ENCODE results near the gene FADS2.

The FADS2 gene

DNA sequence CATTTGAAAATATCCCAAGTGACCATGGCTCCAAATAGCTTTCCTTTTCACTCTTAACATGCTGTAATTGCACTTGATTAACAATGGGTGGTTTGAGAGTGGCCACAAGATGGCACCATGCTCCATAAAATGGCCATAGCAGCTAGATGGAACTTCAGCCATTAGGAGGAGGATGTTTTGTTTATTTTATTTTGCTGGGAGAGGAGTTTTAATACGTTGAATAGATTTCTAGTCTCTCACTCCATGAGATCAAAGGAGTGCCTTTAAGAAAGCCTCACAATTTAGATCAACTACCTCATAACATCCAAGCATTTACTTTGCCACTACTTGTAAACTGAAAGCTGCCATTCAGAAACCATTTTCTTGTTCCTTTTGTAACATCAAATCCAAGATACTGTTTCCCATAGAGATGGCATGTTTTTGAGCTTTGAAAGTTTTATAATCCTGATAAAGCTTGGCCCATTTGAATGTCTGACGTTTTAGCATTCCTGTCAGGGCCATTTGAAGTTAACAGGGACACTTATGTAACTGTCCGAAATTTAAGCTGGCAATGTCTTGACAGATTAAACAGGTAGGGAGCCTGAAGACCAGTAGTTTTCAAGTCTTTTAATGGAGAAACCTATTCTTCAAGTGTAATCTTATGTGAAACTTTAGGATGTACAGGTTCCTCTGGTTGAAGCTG is 30.7 kb upstream of the FADS2 start:
- DNase-seq, result peak; percentile 77

DNA sequence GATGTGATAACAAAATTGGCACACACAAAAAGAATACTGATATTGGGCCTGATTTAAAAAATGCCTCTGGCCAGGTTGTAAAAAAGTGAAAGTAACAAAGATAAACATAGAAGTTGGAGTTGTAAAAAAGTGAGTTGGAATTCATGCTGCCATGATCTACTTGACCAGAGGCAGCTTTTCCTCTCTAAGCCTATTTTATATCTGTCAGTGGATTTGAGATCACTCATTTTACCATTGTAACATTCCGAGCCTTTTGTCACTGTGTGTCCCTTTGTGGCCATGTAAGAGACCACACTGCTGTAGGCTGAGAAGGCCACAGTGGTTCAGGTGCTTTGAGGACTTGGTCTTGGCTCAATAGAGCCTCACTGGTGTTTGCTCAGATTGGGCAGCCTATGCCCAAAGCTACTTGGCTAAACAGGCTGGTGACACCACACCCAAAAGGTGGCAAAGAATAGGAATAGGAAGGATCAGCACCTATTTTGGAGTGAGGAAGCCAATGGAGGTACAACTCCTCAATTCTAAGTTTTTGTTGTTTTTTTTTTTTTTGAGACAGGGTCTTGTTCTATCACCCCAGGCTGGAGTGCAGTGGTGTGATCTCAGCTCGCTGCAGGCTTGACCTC is 28.3 kb upstream of the FADS2 start:
- DNase-seq, result peak; percentile 14

- DNase-seq, result no peak
Measured at GRCh38 chr11:61800331-61801281, 27.5 kb upstream of the FADS2 start.

GRCh38 chr11:61802605-61803004 is 25.5 kb upstream of the FADS2 start:
- DNase-seq, result no peak

DNA sequence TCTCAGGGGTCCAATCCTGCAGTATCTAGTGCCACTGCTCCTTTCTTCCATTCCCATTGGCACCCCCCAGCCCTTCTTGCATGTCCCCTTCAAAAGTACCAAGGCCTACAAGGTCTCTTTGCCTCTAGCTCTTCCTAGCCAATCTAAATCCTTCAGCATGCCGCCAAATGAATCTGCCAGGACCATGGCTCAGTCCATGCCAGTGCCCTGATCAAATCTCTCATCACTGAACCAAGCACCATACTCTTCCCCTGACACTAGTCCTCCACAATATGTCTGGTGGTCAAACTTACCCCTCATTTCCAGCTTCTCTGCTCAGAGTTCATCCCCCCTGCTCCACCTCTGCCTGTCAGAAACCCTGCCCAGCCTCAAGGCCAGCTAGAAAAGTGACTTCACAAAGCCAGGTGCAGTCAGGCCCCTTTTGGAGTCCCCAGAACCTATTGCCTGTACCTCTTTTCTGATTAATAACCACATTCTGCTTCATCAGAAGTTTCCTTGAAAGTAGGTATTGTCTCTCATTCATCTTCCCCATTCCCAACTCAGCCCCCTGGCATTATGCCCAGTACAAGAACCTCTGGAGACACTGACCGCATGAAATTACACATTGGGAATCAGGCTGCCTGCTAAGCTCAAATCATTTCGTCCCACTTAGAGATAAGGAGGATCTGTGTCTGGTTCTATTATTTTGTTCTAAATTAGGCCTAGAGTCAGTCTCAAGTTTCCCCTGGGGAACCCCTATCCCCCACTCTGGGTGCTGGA is 24.0 kb upstream of the FADS2 start:
- no peak for DNase-seq

GRCh38 chr11:61805146-61805545 is 23.0 kb upstream of the FADS2 start:
- no peak for DNase-seq

DNA sequence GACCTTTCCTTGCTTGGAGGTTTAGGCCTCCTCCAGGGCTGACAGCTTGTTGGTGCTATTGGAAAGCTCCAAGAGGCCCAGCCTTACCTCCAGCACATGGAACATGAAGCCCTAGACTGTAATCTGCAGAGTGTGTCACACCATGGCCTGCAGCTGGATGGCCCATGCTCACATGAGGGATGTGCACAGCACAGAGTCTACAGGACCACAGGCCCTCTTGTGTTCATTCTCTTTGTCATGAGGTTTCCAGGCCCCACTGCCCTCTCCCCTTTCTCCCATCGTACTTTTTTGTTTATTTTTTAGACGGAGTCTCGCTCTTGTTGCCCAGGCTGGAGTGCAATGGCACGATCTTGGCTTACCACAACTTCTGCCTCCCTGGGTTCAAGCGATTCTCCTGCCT is 21.3 kb upstream of the FADS2 start:
- DNase-seq, result no peak

GRCh38 chr11:61810671-61811175 is 17.4 kb upstream of the FADS2 start:
- no peak for DNase-seq

DNA sequence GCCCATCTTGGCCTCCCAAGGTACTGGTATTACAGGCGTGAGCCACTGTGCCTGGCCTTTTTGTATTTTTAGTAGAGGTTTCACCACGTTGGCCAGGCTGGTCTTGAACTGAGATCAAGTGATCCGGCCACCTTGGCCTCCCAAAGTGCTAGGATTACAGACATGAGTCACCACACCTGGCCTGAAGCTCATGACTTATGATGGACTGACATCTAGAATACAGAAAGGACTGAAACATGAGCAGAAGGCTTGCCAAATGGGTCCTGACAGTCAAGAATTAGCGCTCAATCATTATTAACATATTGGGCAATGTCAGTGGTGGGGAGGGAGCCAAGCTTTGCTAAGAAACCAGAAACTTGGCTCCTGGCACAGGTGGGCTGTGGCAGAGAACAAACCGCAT is 16.3 kb upstream of the FADS2 start:
- no peak for DNase-seq

- no peak for DNase-seq
Measured at GRCh38 chr11:61812736-61813411, 15.2 kb upstream of the FADS2 start.

DNA sequence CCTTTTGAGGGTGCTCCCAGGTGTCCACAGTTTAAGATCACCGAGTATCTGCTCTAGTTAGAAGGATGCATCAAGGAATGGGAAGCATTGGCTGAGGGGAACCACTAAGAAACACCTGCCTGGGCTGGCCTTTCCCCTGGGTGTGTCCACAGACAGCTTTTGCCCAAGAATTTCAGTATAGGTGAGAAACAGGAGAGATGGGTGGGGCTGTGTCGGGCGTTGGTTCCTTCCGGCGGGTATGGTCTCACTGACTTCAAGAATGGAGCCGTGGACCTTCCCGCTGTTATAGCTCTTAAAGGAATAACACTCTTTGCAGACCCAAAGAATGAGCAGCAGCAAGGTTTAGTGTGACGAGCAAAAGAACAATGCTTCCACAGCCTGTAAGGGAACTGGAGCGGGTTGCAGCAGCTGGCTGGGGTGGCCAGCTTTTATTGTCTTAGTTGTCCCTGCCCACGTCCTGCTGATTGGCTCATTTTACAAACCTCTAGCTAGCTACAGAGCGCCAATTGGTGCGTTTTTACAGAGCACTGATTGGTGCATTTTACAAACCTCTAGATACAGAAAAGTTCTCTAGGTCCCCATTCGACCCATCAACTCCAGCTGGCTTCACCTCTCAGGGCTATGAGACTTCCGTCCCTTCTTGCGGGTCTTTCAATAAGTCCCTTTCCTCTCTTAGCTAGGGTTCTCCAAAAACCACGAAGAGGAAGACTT is 13.7 kb upstream of the FADS2 start:
- DNase-seq, result peak; percentile 47

DNA sequence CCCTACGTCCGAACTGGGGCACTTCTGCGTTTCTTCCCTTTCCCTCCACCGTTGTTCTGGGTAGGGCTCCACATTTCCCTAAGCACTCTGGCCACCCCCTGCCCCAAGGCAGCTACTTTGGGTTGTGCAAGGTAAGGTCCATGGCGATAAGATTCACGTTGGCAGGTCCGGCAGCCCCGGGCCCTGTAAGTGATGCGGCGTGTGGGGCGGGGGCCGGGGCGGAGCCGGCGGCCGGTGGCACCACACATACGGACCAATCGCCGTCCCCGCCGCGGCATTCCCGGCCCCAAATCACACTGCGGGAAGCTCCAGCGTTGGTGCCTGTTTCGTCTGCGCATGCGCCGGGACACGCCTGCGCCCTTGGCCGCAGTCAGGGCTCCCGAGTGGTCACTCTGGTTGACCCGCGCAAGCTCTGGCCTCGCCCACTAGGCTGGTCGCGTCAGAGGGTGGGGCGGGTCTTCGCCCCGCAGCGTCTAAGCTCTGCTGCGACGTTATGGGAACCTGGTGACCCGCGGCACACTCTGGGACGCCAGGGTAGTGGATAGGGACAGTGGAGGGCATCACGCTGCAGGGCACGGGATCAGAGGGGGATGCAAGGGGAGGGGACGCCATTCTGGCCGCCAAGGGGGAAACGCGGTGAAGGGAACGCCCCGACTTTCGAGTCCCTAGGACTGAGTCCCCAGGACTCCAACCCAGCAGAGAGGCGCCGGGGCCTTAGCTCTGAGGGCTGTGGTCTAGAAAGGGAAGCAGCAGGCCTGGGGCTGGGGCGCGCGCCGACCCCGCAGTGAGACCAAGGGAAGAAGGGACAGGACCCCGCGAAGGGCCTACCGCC is 12.9 kb upstream of the FADS2 start:
- peak; percentile 91 for DNase-seq

- peak; percentile 69 for DNase-seq
Measured at GRCh38 chr11:61815790-61816735, 12.0 kb upstream of the FADS2 start.

GRCh38 chr11:61816736-61817455 is 11.2 kb upstream of the FADS2 start, which contains the start of gene FADS1:
Gene FADS1 (minus strand): TSS chr11:61817003. CDS start chr11:61816929, 74 bp downstream.
- DNase-seq, result peak; percentile 98

- peak; percentile 18 for DNase-seq
Measured at GRCh38 chr11:61817471-61818202, 10.5 kb upstream of the FADS2 start.

DNA sequence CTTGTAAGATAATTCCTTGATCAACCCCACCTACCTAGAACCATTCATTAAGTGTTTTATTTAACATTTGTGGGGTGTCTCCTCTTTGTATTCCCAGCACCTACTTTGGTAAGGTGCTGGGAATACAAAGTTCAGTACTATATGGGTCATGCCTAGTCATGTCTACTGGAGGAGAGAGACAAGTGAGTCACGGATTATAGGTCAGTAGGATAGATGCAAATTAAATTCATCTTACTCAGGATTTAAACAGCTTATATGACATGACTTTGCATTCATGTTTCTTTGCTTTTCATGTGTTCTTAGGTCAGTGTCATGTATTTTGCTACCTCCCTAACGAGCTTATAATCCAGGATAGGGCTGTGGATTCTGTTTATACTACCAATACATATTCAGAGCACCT is 7.9 kb upstream of the FADS2 start:
- peak; percentile 51 for DNase-seq

DNA sequence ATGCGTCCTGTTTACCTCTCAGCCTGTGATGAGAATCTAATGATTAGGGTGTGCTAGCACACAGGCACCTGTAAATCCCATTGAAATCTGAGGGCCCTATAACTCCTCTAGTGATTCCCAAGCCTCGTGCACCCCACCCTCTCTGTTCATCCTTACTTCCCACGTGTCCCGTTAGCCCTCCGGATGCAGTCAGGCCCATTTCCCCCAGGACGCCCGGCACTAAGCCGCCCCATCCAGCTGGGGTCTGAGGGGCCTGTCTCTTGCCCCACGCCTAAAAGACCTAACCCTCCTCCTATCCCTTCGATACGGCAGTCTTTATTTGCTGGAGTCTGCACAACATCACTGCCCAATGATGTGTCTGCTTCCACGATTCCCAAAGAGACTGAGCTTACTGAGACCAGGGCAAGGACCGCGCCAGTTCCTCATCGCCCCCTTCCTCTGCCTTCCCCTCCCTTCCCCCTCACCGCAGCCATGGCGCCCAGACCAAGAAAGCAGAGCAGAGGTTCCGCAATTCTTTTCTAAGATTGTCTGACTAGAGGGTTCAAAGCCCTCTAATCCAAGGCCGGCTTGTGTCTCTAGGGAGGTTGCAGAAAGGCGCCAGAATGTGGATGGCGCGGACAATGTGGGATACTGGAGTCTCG is 1.1 kb upstream of the FADS2 start:
- peak; percentile 79 for DNase-seq

DNA sequence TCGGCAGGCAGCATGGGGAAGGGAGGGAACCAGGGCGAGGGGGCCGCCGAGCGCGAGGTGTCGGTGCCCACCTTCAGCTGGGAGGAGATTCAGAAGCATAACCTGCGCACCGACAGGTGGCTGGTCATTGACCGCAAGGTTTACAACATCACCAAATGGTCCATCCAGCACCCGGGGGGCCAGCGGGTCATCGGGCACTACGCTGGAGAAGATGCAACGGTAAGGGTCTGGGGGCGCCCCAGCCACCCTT is 204 bp downstream of the FADS2 start:
- no peak for DNase-seq
